RWPE1 (cell line): ENCODE data around the gene SPOCD1.

Experiments used
- CTCF ChIA-PET: fragments of 350-600 bp; sonication (Branson Sonifier 250); formaldehyde crosslinking; extraction: SDS; loops from one replicate; lab custom pipeline; 2021; lab: Yijun Ruan, JAX
- POLR2A ChIA-PET: fragments of 400-600 bp; formaldehyde crosslinking; extraction: SDS; loops from one replicate; lab custom pipeline; 2020; ENCODE audit warnings: antibody characterized with exemption; ENCODE audit not compliant: low non-redundant PET; lab: Yijun Ruan, JAX
- DNase-seq: peaks from one replicate; pipeline ENCODE4 v3.0.0; 2012; ENCODE audit warnings: low spot score
- H3K27ac ChIP-seq: fragments of 450-650 bp; 2 replicates; pipeline ENCODE4 v1.5.1; 2017
- TF ChIP-seq, protein P1 (sequence below): fragments of 450-650 bp; conservative IDR thresholded peaks from 2 replicates; pipeline ENCODE4 v1.5.1; 2017; ENCODE audit warnings: low read depth, mild to moderate bottlenecking

Gene SPOCD1

DNA sequence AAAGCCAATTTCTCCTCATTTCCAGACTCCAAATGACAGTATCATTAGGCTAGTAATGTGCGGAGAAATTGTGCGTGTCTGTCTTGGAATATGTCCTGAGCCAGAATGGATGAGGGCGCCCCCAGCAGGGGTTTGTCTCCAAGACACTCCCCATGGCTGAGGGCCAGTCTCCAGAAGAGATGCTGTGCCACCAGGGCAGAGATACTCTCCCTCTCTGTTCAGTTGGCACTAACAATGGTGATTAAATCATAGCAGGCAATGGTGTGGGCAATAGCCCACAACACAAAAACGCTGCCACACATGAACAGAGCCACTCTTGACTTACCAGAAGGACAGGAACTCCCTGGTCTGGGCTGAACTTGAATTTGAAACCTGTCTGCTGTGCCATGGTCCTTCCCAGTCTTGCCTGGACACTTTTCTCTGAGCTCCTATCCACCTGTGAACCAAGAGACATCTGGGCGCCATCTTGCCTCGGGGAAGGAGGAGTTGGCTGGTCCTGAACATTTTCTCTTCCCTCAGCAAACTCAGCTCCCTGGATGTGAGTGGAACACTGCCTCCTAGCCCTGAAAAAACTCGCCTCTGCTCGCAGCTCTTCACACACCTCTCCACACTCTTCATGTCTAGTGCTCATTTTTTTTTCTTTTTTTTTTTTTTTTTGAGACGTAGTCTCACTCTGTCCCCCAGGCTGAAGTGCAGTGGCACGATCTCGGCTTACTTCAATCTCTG is 36.9 kb downstream of the SPOCD1 start:
- DNase-seq = no peak
- POLR2A ChIA-PET = interaction anchor here (0.6 kb wide), 1 partner anchor 18 kb away, joined by 5 read pairs; no protein-coding TSS in a partner anchor
- no peak overlapping the region for H3K27ac ChIP-seq
- CTCF ChIA-PET = interaction anchor here (1.3 kb wide), 1 partner anchor 11 kb away, joined by 4 read pairs; no protein-coding TSS in a partner anchor
- TF ChIP-seq, protein P1, sequence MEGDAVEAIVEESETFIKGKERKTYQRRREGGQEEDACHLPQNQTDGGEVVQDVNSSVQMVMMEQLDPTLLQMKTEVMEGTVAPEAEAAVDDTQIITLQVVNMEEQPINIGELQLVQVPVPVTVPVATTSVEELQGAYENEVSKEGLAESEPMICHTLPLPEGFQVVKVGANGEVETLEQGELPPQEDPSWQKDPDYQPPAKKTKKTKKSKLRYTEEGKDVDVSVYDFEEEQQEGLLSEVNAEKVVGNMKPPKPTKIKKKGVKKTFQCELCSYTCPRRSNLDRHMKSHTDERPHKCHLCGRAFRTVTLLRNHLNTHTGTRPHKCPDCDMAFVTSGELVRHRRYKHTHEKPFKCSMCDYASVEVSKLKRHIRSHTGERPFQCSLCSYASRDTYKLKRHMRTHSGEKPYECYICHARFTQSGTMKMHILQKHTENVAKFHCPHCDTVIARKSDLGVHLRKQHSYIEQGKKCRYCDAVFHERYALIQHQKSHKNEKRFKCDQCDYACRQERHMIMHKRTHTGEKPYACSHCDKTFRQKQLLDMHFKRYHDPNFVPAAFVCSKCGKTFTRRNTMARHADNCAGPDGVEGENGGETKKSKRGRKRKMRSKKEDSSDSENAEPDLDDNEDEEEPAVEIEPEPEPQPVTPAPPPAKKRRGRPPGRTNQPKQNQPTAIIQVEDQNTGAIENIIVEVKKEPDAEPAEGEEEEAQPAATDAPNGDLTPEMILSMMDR = no peak

DNA sequence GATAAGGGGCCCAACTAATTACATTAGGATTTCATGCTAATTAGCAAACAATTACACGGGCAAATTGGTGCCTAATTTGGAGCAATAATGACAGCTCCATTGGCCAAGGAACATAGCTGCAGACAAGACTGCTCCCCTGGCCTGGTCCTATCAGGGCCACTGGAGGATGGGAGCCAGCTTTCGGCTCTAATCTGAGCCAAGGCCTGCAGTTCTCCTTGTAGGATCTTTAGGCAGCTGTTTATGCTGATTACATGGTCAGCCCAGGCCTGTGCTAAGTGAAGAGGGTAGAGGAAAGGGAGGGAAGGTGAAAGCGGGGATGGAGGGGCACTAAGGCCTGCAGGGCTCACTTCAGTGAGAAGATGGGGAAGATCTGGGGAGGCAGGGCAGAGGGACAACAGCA is 39.3 kb downstream of the SPOCD1 start:
- CTCF ChIA-PET = interaction anchor here (0.7 to 0.8 kb wide), 2 partner anchors 14 to 106 kb away, joined by 3 read pairs; no protein-coding TSS in a partner anchor
- no peak for DNase-seq
- TF ChIP-seq, protein P1 = no peak
- POLR2A ChIA-PET = no interaction called here
- H3K27ac ChIP-seq = no peak overlapping the region; the same call in 1 of the 2 replicates

DNA sequence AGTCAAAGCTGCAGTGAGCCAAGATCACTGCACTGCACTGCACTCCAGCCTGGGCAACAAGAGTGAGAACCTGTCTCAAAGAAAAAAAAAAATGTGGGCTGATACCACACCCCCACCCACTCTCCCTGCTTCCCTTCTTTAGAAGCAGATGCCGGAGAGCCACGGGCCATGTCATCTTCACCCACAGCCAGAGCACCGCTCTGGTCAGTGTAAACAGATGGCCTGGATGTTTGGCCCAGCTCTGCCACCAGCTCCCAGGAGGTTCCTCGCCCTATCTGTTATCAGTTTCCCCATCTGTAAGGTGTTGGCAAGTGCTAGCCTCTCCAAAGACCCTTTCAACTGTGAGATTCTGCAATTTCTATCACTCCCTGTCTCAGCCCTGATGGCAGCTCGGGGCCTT is 39.8 kb downstream of the SPOCD1 start:
- peak overlapping the region; percentile 64 for H3K27ac ChIP-seq
- TF ChIP-seq, protein P1 = no peak
- no peak for DNase-seq
- ChIA-PET POLR2A (no interaction called here), CTCF (interaction anchor here (0.7 to 0.8 kb wide), 2 partner anchors 13 to 106 kb away, joined by 3 read pairs; no protein-coding TSS in a partner anchor)

DNA sequence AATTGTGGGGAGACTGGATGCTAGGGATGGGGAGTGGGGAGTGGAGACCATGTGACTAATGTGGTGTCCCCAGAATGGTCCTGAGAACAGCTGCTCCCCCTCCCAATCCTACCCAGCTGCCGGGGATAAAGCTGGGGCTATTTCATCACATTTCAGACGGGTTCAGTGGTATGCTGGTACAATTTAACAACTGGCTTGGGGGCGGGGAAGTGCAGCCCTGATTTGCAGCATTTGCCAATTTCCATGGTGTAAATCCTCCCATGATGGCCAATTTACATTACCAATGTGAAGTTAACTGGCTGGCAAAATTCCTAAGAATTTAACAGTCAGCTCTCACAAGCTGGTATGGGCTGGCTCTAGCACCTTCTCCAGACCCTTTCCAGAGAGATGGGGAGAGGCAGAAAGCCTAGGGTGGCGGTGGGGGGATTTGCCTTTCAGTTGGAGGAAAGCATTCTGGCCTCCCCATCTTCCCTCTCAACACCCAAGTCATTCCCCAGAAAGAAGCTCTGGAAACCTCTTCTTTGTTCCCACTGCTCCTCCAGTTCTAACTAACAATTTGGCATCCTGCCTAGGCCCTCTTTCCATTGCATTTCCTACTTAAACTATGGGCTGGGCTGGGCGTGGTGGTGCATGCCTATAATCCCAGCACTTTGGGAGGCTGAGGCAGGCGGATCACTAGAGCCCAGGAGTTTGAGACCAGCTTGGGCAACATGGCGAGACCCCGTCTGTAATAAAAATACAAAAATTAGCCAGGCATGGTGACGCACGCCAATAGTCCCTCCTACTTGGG is 40.4 kb downstream of the SPOCD1 start:
- ChIA-PET POLR2A (no interaction called here), CTCF (no interaction called here)
- DNase-seq = no peak
- TF ChIP-seq, protein P1 = no peak
- peak overlapping the region; percentile 64 for H3K27ac ChIP-seq

DNA sequence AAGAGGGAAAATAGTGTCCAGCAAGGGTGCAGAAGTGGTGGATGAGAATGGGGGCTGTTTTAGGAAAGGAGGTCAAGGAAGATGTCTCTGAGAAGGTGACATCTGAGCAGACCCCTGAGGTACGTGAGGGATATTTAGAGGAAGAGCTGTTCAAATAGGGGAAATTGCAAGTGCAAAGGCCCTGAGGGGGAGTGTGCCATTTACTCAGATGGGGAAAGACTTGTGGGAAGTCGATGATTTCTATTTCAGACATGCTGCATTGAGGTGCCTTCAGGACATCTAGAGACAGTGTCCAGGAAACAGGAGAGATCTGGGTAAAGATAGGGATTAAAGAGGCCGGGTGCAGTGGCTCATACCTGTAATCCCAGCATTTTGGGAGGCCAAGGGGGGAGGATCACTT is 41.3 kb downstream of the SPOCD1 start:
- CTCF ChIA-PET = interaction anchor here (1.0 kb wide), 1 partner anchor 110 kb away, joined by 3 read pairs; no protein-coding TSS in a partner anchor
- no peak for DNase-seq
- TF ChIP-seq, protein P1 = no peak
- POLR2A ChIA-PET = no interaction called here
- H3K27ac ChIP-seq = no peak overlapping the region

DNA sequence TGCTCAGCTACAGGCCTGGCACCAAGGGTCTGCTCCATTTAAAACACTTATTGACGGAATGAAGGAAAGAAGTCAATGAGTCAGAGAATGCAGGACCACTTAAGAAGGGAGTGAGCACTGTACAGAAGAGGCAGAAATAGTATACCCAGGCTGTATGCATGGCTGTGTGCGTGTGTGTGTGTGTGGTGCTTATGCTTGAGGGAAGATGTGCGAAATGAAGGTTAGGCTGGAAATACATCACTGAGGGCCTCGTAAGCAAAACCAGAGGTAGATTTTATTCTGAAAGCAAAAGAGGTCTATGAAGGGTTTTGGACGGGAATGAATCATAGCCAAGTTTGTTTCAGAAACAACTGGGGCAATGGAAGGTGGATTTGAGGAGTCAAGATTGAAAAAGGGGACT is 42.0 kb downstream of the SPOCD1 start:
- TF ChIP-seq, protein P1 = no peak
- no peak for DNase-seq
- H3K27ac ChIP-seq = no peak overlapping the region
- ChIA-PET CTCF (interaction anchor here (1.0 kb wide), 1 partner anchor 109 kb away, joined by 3 read pairs; no protein-coding TSS in a partner anchor), POLR2A (no interaction called here)
